ENCODE results near the gene BBS9.

The BBS9 gene

DNA sequence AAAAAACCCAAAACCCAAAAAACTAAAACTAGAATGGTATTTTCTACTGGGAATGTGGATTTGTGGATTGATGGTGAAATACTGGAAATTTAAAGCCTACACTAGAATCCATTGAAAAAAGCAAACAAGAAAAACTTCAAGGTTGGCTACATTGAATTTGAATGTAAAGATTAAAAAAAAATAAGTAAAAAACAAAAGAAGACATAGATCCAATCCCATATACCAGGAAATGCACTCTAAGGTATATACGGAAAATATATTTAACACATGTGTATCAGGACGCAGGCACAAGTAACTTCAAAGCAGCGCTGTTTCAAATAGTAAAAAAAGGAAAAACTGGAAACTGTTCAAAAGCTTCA lies 754 bp upstream of the BBS9 start:
- no peak for DNase-seq

DNA sequence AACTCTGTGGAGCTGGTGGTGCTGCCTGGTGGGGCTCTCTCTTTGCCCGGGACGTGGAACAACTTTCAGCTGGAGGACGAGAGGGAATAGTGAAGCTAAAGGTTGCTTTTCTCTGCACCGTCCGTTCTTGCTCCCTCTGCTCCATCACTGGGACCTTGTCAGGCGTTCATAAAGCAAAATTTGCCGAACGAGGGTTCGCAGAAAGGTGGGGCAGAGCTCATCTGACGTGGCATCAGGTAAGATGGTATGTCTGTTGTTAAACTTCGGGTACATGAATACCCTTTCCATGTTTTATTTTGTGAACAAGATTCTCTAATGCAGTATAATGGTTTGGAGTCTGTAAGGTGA lies 416 bp downstream of the BBS9 start:
- no peak for DNase-seq

DNA sequence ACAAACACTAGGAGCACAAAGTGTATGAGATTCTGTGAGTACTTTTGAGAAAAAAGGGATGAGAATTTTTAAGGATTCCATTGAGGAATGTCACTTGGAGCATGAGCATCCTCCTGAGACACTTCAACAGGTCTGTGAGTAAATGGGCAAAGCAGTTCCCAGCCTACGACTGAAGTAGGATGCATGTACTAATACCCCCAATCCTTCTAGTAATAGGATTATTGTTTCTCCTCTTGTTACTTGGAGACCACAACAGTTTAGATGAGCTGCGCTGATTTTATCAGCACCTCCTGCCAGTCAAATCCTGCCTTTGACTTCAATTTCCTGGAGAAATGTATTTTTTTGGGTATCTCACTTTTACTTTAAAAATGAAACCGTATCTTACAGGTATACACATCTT lies 820 bp downstream of the BBS9 start:
- DNase-seq, result no peak

DNA sequence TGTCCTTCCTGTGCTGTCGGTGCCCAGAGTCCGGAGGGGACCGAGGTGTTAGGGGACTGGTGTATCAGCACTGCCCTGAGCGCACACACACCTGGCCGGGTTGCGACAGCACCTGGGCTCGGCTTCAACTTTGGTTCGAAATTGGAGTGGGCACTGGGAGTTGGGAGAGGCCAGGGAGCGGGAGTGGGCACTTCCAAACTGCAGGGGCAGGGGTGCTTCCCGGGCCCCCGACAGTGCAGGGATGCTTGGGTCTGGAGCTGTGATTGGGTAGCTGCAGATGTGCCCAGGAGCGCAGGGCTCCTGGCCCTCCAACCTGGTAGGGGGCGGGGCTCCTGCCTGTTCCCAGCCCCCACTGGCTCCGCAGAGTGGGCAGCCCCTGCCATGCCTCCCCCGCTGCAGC lies 7.7 kb downstream of the BBS9 start:
- no peak for DNase-seq

DNA sequence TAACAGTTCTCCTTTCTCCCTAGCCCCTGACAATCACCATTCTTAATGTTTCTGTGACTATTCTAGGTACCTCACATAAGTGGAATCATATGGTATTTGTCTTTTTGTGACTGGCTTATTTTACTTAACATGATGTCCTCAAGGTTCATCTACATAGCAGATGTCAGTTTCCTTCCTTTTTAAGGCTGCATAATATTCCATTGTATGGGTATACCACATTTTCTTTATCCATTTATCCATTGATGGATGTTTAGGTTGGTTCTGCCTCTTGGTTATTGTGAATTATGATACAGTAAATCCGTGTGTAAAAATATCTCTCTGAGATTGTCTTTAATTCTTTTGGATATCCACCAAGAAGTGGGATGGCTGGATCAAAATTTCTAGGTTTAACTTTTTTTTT lies 13.2 kb downstream of the BBS9 start:
- DNase-seq, result no peak

DNA sequence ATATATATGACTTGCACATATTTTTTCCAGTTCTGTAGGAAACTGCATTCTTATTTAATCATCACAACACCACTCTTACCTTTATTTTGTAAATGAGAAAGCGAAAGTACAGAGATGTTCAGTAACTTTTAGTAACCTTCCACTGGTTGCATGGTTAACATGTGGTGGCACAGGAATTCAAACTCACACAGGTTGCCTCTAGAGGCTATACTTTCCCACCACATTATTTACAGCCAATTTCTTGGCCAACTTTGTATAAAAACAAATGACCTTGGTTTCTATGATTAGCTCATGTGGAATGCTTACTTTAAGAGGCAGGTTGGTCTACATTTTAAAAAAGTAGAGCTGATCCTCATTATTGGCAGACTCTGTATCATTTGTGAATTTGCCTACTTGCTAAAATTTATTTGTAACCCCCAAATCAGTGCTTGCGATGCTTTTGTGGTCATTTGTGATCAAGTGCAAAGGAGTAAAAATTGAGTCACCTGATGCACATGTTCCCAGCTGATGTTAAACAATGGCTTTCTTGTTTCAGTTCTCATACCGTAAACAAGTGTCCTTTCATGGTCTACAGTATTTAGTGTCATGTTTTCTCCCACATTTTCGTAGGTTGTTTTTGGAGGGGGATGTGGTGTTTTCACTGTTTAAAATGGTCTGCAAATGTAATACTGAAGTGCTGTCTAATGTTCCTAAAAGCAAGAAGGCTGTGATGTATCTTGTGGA lies 14.8 kb downstream of the BBS9 start:
- no peak for DNase-seq

DNA sequence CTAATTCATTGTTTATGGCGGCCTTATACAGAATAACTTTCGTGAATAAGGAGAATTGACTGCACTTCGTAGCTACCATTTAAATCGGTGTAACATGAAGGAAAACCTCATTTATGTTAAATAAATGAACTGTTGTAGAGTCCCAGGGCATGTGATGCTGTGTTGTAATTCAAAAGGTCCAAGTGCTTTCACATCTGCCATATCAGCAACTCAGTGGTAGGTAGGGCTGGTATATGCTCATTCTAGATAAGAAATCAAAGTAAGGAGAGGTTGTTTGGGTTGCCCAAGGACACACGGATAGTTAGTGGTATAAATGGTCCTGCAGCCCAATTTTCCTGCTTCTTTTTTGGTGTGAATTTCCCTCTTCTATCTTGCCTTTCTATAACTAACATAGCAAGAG lies 15.8 kb downstream of the BBS9 start:
- no peak for DNase-seq

DNA sequence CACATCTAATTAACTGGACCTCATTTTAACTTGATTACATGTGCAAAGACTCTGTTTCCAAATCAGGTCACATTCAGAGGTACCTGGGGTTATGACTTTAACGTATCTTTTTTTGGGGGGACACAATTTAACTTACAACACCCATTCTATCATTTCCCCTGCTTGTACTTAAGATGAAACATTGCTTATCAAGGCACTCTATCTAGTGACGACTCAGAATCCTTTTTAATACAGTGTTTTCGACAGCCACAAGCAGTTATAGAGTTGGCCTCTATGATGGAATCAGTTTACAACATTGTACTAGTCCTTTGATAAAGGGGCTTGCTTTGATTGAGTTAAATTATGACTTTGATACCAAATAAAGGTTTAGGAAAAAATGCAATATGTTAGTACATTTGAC lies 22.7 kb downstream of the BBS9 start:
- DNase-seq, result no peak

DNA sequence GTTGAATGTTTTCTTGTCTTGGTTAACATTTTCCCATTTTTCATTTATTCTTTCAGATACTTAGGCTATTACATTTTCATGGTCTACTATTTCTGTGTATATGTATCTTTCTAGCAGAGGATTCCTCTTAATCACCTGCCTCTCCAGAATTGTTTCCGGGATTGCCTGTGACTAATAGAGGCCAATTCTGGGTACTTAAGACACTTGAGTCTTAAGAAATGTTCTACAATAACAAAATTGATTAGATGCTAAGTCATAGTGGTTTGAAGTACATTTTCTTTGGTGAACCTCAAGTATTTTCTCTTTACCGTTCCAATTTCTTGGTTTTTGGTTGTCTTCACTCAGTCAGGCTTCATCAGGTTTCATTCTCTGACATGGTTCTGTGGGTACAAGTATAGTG lies 26.4 kb downstream of the BBS9 start:
- no peak for DNase-seq

DNA sequence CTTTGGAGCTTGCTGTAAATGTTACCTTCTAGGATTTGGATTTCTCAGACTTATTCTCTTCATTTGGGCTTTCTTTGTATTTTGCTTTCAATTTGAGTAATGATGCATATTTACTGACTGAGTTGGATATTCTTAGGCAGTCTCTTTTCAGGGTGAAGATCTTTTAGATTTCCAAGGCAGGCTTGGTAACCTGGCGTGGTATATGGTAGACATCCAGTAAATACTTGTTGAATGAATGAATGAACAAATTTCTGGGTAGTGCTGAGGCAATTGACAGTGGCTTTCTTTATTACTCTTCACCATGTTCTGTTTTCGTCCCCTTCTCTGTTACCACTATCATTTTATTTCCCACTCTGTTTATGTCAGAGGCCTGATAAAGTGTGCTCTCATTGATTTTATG lies 27.1 kb downstream of the BBS9 start:
- DNase-seq, result no peak

DNA sequence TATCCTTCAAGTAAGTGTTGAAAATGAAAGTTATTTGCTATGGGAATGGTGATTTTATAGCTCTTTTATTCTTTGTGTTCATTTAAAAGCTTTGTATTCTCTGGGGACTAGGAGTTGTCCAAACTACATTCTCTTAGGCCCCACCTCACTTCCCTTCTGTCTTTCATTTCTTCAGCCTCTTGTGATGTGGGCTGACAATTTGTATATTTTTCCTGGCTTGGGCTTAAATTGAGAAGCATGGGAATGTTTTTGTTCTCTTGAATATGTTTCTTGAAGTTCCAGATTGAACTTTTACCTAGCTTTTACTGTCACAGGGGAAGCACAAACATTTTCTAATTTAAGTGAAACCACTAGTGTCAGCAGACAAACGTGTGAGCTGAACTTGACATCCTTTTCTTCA lies 27.9 kb downstream of the BBS9 start:
- DNase-seq, result no peak

DNA sequence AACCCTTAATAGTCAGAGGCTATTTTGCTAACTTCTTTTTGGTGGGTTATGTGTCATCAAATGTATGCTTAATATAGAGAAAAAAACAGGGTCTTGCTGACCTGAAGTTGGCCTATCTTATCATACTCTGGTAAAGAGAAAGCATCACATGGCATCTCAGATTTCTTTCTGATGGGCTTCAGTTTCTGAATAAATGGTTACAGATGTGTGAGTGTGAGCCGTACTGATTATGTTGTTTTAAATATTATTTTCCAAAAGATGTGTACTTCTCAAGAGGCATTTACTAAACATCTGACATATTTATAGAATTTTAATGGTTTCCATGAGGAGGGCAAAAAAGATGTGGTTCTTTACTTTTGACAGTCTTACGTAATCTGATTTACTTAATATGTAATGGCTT lies 28.4 kb downstream of the BBS9 start:
- no peak for DNase-seq

DNA sequence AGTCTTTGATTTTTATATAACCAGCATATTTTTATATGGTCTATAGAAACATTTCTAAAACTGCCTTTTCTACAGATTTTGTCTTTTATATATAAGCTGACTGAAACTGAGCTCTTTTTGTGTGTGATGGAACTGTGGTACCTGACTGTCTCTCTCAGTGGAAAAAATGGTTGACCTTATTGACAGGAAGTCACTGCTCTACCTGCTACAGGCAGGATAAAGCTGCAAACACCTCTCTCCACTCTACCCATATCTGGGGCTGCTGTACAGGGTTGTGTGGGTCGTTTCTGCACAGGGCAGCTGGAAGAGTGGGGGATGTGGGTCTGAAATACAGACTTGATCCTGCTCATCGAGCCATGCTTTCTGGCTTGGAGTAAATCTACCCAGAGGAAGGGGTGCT lies 48.5 kb downstream of the BBS9 start:
- DNase-seq, result no peak

DNA sequence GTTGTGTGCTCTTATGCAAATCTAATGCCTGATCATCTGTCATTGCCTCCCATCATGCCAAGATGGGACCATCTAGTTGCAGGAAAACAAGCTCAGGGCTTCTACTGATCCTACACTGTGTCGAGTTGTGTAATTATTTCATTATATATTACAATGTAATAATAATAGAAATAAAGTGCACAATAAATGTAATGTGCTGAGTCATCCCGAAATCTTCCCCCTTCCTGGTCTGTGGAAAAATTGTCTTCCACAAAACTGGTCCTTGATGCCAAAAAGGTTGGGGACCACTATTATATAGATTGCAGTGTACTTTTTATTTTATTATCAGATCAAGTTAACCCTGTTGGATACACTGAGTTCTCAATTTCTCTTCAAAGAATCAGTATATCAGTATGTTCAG lies 50.2 kb downstream of the BBS9 start:
- no peak for DNase-seq

DNA sequence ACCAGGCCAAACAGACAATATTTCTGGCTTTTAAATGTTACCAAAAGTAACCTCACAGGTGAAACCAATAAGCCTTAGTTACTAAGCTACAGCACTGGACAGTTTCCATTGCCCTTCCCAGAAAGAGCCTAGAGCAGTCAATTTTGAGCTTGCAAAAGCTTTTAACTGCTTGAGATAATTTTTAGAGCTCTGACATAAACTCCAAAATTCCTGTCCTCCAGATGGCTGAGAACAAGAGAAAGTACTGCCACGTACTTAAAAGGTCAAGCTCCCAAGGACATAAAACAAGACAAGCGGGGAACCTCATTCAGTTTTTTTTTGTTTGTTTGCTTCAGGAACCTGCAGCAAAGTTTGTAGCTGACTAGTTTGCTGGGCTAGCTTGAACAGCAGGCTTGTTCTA lies 54.1 kb downstream of the BBS9 start:
- DNase-seq, result no peak

DNA sequence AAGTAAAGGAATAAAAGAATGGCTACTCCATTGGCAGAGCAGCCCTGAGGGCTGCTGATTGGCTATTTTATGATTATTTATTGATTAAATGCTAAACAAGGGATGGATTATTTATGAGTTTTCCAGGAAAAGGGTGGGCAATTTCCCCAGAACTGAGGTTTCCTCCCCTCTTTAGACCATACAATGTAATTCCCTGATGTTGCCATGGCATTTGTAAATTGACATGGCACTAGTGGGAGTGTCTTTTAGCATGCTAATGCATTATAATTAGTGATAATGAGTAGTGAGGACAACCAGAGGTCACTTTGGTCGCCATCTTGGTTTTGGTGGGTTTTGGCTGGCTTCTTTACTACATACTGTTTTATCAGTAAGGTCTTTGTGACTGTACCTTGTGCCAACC lies 55.5 kb downstream of the BBS9 start:
- DNase-seq, result no peak

DNA sequence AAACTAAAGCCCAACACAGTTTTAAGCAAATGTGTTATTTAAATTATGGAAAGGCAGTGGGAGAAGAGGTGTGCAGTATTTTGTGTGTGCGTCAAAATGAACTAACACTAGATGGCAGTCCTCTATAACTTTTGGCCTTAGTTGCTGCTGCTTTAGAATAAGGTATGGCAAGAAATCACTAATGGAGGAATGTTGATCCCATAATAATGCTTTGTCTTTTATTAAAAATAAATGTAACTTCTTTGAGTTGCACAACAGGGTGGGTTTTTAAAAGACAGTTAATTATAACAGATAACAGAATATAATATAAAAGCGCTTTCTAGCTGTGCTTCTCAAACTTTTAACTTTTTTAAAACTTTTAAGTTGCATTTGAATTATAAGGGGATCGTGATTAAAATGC lies 56.4 kb downstream of the BBS9 start:
- peak in 1 of 2 donors; percentile 48 for DNase-seq

DNA sequence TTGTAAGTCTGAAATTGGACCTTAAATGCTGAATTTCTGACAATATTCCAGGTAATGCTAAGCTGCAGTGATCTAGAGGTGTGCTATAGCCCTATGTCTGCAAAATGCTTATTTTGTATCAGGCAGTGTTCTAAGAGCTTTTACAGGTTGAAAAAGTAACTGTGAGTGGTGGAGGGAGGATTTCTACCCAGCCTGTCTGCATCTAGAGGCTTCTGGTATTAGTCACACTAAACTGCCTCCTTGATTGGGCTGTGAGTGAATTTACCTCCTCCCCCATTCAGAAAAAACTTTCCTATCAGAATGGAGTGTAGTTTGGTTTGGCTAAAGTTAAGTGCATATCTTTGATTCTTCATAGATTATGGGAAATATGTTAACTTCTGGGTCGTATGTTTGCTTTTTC lies 56.8 kb downstream of the BBS9 start:
- DNase-seq, result no peak

DNA sequence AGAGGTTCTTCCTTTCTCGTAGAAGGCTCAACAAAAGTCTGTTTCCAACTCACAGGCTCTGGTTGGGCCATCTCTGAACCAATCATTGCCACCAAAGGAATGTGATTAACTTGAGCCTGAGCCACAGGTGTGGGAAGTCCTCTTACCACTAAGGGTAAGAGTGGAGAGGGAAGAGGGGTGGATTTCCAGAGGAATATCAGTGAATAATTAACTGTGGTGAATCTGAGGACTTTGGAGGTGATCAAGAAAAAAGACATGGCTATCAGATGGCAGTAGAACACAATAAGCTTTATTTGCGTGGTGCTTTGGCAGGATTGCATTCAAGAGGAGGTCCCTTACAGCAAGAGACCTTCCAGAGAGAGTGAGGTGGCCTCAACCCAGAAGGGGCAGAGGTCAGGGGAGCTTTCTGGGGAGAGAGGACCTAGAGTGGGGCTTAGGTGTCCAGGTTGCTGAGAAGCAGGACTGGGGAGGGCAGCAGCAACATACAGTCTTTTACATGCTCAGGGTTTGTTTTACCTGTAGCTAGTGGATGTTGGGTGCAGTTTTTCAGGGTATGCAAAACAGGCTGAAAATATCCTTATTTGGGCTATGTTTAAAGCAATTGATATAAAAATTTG lies 61.4 kb downstream of the BBS9 start:
- DNase-seq, result no peak

DNA sequence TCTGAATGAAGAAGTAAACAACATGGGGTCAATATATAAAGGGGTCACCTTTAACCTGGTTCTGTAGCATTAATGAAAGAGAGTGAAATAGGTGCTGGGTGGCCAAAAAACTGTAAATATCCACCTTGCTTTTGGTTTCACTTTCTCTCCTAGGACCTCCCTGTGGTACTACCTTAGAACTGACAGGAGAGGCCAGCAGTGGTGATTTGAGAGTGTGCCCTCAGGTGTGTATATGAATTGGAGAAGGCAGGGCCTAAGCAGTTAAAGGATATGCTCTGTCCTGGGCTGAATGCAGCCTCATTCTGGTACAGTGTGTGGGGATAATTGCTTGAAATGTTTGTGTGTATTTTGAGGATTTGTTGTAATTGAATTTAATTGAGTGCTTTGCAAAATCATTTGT lies 62.0 kb downstream of the BBS9 start:
- DNase-seq, result no peak

DNA sequence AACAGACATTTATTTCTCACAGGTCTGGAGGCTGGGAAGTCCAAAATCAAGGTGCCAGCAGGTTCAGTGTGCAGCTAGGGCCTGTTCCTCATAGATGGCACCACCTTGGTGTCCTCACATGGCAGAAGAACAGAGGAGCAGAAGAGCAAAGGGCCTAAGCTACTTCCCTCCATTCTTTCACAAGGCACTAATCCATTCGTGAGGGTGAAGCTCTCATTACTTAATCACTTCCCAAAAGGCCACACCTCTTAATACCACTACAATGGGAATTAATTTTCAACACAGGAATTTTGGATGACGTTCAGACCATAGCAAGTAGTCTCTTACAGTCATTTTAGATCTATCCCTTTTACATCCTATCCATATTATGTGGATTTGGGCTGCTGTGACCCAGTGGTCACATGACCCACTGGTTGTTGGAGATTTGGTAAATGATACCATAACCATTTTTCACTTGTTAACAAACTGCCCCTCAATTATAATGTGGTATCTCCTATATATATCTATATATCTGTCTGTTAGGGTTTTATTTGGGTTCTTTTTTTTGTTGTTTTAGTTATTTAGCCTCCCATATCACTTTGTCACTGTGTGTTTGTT lies 63.4 kb downstream of the BBS9 start:
- no peak for DNase-seq

DNA sequence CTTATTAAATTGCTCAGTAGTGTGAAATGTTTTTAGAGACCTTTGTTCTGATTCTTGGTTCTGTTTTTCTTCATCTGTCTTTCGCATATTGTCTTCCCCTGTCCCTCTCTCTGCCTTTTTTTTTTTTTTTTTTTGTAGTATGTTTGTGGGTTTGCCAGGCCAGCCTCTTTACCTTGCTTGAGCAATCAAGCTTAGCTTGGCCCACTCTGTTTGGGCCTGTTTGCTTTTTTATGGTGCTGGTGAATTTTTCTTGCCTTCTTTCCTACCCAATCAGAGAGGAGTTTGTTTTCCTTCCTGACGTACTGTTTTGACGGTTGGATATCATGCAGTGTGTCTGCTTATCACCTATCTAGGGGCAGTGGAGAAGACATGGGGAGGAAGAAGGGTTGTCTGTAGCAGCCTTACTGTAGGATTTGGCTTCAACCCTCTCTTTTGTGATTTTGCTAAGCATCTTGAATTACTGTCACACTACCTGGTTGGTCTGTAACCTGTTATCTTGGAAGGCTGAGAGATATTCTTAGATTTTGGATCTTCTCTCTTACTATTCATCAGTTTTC lies 64.0 kb downstream of the BBS9 start:
- no peak for DNase-seq

DNA sequence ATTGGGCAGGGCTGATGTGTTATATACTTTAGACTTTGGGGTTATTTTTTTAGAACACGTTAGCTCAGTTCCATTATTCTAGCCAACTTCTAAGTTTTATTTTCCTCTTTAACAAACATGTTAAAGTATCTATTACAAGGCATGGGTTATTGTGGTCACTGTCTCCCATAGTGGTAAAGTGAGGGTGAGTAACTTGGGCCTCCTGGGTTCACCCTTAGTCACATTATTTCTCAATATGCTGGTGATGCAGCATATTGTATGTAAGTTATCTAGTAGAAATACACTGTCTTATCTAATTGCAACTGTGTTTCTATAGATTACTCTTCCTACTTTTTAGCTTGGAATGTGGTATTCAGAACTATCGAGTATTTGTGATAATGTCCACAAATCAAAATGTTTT lies 65.9 kb downstream of the BBS9 start:
- no peak for DNase-seq

DNA sequence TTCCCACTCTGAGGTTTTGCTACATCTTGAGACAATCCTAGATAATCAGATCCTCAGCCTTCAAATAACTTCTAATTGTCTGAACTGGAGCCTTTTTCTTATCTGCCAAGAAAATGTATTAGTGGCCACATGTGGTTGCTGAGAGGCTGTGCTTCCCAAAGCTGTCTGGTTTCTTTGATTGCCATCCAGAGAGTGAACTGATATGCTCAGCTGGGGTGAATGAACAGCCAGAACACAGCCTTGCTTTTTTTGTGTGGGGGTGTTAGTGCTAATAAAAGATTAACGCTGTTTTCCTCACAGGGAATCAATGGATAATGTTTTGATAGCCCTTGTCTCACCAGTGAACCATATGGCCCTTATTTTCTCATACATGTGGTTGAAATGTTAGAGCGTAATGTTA lies 66.9 kb downstream of the BBS9 start:
- DNase-seq, result no peak

DNA sequence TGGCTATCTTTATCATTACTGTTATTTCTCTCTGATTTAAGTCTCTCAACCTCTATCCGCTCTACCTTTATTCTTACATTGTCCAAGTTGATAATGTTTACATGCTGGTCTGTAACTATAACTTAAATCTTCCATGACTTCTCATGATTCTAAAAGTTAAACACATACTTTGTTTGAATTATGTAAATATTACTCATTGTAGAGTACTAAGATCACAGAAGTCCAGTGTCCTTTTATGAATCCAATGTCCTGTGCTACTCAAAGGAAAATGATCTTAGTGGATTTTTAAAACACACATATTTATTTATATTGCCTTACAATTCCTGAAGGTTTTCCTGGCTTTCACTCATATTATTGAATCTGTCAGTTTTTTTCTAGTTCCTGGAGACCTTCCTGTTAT lies 70.9 kb downstream of the BBS9 start:
- DNase-seq, result no peak

All from hippocampal formation (tissue), 2 donors.